ENCODE measurements around the gene DDX39B. TPM values are rescaled to one million over a fixed set of nuclear protein-coding genes. Genes with fewer than 3 reads are reported as not detected.

DDX39B gene
- total and polyA plus RNA-seq, 2 of the 8 experiments (the other 6 are each of a cell fraction or from before 2014, with no cell fraction given), result 780 to 1,164 TPM

DNA sequence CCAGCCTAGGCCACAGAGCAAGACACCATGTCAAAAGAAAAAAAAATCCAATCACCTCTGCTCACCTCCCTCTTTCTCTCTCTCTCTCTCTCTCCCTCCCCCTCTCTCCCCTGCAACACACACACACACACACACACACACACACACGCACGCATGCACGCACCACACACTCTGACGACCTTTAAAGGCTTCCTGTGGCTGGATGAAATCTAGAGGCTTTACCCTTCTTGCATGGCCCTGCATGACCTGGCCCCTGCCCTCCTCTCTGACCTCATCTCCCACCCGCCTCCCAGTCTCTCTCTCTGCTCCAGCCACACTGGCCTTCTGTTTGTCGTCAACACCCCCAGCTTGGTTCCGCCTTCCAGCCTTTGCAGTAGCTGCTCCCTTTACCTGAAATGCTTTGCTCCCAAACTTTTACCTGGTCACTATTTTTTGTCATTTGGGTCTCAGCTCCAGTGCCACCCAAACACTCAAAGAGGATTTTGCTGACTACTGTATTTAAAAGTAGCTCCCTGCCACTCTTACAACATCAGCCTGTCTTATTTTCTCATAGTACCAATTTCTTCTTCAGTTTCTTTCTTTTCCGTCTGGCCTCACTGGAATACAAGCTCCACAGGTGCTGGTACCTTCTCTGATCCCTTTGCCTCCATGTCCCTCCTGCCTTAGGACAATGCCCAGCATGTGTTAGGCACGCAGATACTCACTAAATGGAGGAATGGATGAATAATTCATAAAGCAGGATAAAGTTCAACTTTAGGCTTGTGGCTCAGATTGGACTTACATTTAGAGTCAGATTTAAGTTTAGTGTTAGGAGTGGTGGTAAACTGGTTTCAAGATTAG is 25.9 kb upstream of the DDX39B start (continued):
- TF ChIP-seq CTBP2 (IDR thresholded peaks at IDR 0.05; ENCODE audit: borderline replicate concordance, insufficient read depth, insufficient read length, low read length) (no peak), CREB1 (IDR thresholded peaks at IDR 0.05) (no peak), GABPA (IDR thresholded peaks at IDR 0.05; ENCODE audit: borderline replicate concordance, insufficient read depth, low read length) (no peak), TEAD4 (IDR thresholded peaks at IDR 0.05; ENCODE audit: low read depth, low read length) (no peak)

Measured in H1 (cell line).